ENCODE results near the gene GIN1.
"Not testable (repeated sequence)": the region's sequence is repeated elsewhere in the genome, so short reads cannot be mapped to it uniquely, and the experiment has no call there.

GIN1 gene

GRCh38 chr5:103111468-103111867, 8.5 kb downstream of the GIN1 start:
- no peak for DNase-seq

DNA sequence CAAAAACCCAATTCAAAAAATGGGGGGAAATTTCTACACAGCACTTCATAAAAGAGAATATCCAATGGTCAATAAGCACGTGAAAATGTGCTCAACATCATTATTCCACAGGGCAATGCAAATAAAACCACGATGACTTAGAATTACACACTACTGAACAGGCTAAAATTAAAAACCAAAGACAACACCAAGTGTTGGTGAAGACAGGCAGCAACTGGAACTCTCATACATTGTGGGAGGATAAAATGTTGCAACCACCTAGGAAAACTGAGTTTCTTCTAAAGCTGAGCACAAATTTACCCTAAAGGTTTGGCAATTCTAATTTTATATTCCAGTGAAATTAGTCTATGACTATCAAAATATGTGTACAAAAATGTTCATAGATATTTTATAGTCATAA, 9.5 kb downstream of the GIN1 start:
- no peak for DNase-seq

GRCh38 chr5:103109277-103109676, 10.7 kb downstream of the GIN1 start:
- DNase-seq = no peak

DNA sequence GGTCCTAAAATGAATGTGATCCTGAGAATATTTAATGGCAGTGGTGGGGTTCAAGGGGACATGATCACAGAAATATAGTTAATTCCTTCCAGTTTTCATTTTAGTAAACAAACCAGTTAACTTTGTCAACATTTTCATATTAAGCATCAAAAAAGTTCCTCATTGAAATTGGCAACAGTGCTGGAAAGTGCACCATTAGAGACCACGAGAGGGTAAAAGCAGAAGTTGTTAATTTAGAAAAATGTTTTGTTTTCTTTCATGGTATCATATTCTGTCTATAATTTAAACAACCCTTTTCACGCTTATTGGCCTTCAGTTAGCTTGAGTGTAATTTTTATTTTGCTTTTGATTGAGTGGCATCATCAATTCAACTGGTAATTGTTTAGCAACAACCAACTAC, 11.9 kb downstream of the GIN1 start:
- DNase-seq = no peak

DNA sequence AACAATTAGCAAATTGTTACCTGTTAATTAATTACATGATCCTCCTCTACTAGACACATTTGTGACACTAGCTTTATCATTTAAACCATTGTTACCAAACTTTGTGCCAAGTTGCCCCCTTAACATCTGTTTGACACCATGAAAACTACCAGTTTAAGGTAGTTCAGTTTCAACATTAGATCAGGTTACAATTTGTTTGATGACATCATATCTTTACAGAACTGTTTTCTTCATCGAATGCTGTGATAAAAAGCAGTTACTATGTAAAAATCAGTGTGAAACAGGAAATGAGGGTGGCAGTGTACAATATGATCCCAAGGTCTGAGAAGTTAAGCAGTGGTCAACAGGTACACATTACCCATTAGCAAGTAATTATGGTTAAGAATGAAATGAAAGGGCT, 17.7 kb downstream of the GIN1 start:
- DNase-seq = no peak

GRCh38 chr5:103101079-103101750, 18.7 kb downstream of the GIN1 start:
- no peak for DNase-seq

GRCh38 chr5:103098993-103099392, 20.9 kb downstream of the GIN1 start:
- DNase-seq = no peak

DNA sequence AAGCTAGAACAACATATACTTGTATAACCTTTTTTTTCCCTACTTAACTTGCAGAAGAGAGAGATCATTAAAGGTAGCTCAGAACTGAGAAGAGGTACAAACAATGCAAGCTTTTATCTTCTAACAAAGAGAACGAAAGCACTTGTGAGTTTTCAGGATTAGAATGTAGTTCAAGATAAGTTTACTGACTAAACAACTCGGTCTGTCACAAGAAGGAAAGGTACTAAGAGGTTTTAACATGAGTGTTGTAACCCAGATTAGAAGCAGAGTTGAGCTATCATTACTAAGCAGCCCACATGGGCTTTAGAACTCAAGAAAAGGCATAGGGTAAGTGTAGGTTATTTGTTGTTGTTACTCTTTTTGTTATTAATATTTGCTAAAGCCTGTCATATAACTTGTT, 25.2 kb downstream of the GIN1 start:
- DNase-seq = no peak

DNA sequence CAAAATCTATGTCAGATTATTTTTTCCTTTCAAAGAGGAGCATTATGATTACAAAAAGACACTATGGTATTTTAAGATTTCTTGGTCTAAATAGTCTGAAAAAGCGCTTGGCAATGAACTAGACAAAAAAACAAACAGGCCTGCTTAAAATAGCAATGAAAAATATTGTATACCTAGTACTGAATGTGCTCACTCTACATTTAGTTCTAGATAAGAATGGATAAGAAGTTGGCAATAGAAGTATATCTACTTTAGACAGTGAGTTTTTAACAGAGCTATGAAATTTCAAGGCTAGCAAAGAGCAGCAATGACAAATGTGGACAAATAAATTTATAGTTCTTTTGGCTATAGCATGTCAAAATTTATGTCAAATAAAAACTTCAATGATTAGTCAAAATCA, 26.2 kb downstream of the GIN1 start:
- DNase-seq = no peak

- DNase-seq = no peak
Observed at GRCh38 chr5:103092676-103093075, 27.3 kb downstream of the GIN1 start.

DNA sequence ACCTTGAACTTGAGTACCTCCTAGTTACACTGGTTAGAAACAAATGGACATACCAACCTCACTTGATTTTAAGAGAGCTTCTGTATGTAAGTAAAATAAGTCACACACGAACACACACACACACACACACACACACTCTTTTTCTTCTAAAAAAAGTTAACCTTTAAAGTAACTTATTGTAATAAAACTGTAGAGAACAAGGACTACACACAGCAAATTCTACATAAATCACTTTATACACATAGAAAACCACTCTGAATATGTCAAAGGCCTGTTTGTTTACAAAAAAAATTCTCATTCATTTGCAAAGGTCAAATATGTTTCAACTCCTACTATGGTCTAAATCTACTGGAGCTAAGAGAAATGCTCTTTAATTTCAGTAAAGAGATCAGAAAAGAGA, 29.1 kb downstream of the GIN1 start:
- DNase-seq = no peak

- no peak for DNase-seq
Observed at GRCh38 chr5:103089272-103089671, 30.7 kb downstream of the GIN1 start.

DNA sequence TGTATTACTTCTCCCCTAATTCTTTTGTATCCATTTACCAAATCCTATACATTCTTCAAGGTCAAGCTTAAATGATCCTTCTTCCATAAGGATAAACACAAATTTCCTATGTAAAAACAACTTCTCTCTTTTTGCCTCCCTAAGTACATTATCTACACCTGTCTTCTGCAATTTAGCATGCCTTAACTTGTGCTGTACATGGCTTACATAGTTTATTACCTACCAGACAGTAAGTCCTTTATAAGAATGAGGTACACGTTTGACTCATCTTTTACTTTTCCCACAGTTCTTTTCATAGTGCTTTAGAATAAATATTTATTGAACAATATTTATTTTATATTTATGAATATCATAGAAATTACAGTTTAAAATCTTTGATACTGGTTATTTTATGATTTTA, 33.4 kb downstream of the GIN1 start:
- no peak for DNase-seq

DNA sequence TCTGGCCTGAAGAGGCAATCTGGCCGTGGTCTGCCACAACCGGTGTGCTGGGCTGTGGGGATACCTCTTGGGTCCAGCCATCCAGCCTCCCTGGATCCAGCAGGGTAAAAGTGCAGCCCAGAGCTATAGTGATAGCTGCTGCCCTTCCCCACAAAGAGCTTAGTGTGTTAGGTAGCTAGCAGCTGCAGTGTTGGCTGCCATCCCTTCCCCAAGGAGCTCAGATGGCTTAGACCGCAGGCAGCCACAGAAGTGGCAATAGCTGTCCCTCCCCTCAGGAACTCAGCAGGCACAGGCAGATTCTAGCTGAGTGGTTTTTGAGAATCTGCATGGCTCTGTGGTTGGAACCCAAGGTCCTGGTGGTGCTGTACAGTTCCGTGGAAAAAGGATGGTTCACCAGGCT, 40.1 kb downstream of the GIN1 start:
- no peak for DNase-seq

DNA sequence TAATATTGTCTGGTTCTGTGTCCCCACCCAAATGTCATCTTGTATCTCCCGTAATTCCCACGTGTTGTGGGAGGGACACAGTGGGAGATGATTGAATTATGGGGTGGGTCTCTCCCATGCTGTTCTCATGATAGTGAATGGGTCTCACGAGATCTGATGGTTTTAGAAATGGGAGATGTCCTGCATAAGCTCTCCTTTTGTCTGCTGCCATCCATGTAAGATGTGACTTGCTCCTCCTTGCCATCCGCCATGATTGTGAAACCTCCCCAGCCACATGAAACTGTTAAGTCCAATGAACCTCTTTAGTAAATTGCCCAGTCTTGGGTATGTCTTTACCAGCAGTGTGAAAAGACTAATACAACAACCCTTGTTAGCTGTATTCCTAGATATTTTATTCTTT, 44.5 kb downstream of the GIN1 start:
- no peak for DNase-seq

- DNase-seq = not testable (repeated sequence)
Observed at GRCh38 chr5:103073500-103073899, 46.4 kb downstream of the GIN1 start.

GRCh38 chr5:103066326-103066725, 53.6 kb downstream of the GIN1 start:
- DNase-seq = no peak

- DNase-seq = no peak
Observed at GRCh38 chr5:103060424-103060954, 59.4 kb downstream of the GIN1 start.

DNA sequence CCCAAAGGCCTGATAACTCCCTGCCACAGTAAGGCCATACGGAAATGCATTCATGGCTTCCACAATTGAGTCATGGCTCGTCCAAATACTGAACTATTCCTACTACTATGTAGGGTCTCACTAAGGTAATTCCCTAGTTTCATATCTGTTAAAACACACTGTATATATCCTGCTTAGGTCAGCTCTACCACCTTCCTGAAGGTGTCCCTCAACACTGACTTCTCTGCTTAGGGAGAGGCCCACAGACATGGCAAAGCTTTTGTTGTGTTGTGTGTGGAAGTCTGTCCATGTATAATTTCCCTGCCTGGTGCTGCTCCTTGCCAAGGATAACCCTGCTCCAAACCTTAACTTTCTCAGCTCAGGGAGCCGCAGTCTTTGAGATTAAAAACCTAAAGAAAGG, 60.4 kb downstream of the GIN1 start:
- no peak for DNase-seq

DNA sequence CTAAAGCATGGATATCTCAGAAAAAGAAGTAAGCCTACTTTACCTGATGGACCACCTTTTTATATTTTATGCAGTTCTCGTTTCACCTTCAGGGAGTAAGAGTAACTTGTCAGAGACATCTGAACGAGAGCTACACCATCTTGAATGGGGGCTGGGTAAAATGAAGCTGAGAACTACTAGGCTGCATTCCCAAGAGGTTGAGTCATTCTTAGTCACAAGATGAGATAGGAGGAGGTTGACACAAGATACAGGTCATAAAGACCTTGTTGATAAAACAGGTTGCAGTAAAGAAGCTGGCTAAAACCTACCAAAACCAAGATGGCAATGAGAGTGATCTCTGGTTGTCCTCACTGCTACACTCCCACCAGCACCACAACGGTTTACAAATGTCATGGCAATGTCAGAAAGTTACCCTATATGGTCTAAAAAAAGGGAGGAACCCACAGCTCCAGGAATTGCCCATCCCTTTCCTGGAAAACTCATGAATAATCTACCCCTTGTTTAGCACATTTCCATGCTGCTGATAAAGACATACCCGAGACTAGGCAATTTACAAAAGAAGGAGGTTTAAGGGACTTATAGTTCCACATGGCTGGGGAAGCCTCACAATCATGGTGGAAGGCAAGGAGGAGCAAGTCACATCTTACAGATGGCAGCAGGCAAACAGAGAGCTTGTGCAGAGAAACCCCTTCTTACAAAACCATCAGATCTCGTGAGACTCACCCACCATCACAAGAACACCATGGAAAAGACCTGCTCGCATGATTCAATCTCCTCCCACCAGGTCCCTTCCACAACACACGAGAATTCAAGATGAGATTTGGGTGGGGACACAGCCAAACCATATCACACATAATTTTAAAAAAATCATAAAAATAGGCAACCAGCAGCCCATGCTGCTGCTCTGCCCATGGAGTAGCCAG, 62.5 kb downstream of the GIN1 start:
- DNase-seq = no peak

DNA sequence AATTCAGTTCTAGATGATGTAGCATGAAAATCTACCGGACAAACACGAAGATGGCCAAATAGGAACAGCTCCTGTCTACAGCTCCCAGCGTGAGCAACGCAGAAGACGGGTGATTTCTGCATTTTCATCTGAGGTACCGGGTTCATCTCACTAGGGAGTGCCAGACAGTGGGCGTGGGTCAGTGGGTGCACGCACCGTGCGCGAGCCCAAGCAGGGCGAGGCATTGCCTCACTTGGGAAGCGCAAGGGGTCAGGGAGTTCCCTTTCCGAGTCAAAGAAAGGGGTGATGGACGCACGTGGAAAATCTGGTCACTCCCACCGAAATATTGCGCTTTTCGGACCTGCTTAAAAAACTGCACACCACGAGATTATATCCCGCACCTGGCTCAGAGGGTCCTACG, 73.2 kb downstream of the GIN1 start:
- not testable (repeated sequence) for DNase-seq

DNA sequence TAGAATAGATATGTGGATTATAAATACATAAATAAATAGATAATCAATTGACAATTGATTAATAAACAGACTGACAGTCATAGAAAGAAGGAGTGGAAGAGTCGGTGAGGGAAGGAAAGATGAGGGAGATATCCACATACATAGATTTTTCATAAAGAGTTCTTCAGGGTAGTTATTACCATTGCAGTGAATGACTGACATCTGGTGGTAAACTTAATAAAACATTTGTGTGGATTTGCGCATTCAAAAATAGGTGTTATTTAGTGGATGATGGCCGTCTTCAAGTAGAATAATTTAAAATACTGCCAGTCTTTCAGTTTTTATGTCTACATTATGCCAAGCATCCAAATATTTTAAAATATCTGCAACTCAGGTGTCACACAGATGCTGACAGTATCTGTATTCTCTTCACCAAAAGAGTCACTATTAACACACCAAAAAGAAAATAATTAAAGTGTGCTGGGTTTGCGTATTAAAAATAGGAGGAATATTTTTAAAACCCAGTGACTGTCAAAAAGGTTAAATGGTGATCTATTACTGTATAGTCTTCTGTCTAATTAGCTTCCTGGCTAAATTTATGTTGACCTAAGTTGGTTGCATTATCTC, 78.8 kb downstream of the GIN1 start:
- peak in 1 of 58 donors; percentile 9 for DNase-seq
